PC-3 (cell line): Measurements from ENCODE around the gene PRKAR1B. TPM values are rescaled to one million over a fixed set of nuclear protein-coding genes. Genes with fewer than 3 reads are reported as not detected.

Source experiments
- ATAC-seq: fragments of 200-7000 bp; cut with Tn5 transposase; 2 replicates; pipeline ENCODE4 v1.9.1; 2020; ENCODE audit warnings: mild to moderate bottlenecking, moderate library complexity
- BruUV-seq: library from RNA; stranded (reverse); fragments of 400-500 nt; replicated peaks from 2 replicates; lab custom pipeline; 2021; lab: Mats Ljungman, UMichigan
- CTCF ChIA-PET: fragments of 300-600 bp; sonication (Branson Sonifier 250); formaldehyde crosslinking; loops from one replicate; lab custom pipeline; 2022; ENCODE audit warnings: antibody characterized with exemption; lab: Charles Lee
- POLR2A ChIA-PET: fragments of 300-600 bp; sonication (Branson Sonifier 250); formaldehyde crosslinking; loops from one replicate; lab custom pipeline; 2022; ENCODE audit warnings: antibody characterized with exemption; ENCODE audit not compliant: unreplicated experiment; lab: Charles Lee
- DNase-seq: peaks from one replicate; pipeline ENCODE4 v3.0.0-alpha.2; 2015
- H2AFZ ChIP-seq: fragments of 300-600 bp; sonication (generic); 2 replicates; pipeline ENCODE4 v1.6.0; 2016; ENCODE audit warnings: antibody characterized with exemption, low read length
- H3F3A ChIP-seq: fragments of 300-600 bp; sonication (generic); one replicate; pipeline ENCODE4 v1.6.0; 2017; ENCODE audit warnings: antibody characterized with exemption, low read length, control low read depth, mild to moderate bottlenecking; ENCODE audit not compliant: unreplicated experiment
- H3K27ac ChIP-seq: fragments of 300-600 bp; sonication (generic); 2 replicates; pipeline ENCODE4 v1.5.1; 2016; ENCODE audit warnings: mild to moderate bottlenecking, low read length
- H3K27me3 ChIP-seq: fragments of 300-600 bp; sonication (generic); 2 replicates; pipeline ENCODE4 v1.6.1; 2016; ENCODE audit warnings: low read length, mixed read lengths
- H3K36me3 ChIP-seq: fragments of 300-600 bp; sonication (generic); 2 replicates; pipeline ENCODE4 v1.6.1; 2016; ENCODE audit warnings: low read depth, mixed run types, low read length, mixed read lengths
- H3K4me1 ChIP-seq: fragments of 300-600 bp; sonication (generic); 2 replicates; pipeline ENCODE4 v1.5.1; 2016; ENCODE audit warnings: low read length; ENCODE audit not compliant: insufficient read depth
- H3K4me2 ChIP-seq: fragments of 300-600 bp; sonication (generic); 2 replicates; pipeline ENCODE4 v1.6.0; 2016; ENCODE audit warnings: low read length
- H3K4me3 ChIP-seq: fragments of 300-600 bp; sonication (generic); 2 replicates; pipeline ENCODE4 v1.5.1; 2016; ENCODE audit warnings: mild to moderate bottlenecking, low read length, mixed read lengths
- H3K79me2 ChIP-seq: fragments of 300-600 bp; sonication (generic); 2 replicates; pipeline ENCODE4 v1.6.1; 2017; ENCODE audit warnings: low read length, mixed read lengths
- H3K9ac ChIP-seq: fragments of 300-600 bp; sonication (generic); 2 replicates; pipeline ENCODE4 v1.6.0; 2016; ENCODE audit warnings: mild to moderate bottlenecking, low read length
- H3K9me2 ChIP-seq: fragments of 300-600 bp; sonication (generic); replicated peaks from 2 replicates; pipeline ENCODE4 v1.6.1; 2016; ENCODE audit warnings: mixed run types, low read length, mixed read lengths
- H3K9me3 ChIP-seq: fragments of 300-600 bp; sonication (generic); 2 replicates; pipeline ENCODE4 v1.6.1; 2016; ENCODE audit warnings: low read length, mixed read lengths
- H4K20me1 ChIP-seq: fragments of 300-600 bp; sonication (generic); 2 replicates; pipeline ENCODE4 v1.6.1; 2016; ENCODE audit warnings: low read length, mixed read lengths
- EZH2 ChIP-seq: fragments of 300-600 bp; sonication (generic); IDR thresholded peaks from one replicate; pipeline ENCODE4 v1.6.1; 2017; ENCODE audit warnings: antibody characterized with exemption, mild to moderate bottlenecking, low read length; ENCODE audit not compliant: unreplicated experiment
- EZH2phosphoT487 ChIP-seq: fragments of 300-600 bp; sonication (generic); IDR thresholded peaks from 2 replicates; pipeline ENCODE4 v1.6.1; 2018; ENCODE audit warnings: mild to moderate bottlenecking, antibody characterized with exemption, low read length, borderline replicate concordance
- intact Hi-C: fragments of 100-400 bp; cut with micrococcal nuclease; formaldehyde crosslinking; loops from 2 replicates; pipeline ENCODE4 v1.9.0; 2023
- total RNA-seq: library from RNA; depleted of rRNA; stranded (reverse); fragments of >200 nt; gene quantifications from 2 replicates; pipeline ENCODE4 v1.2.3, GENCODE V29; 2014
- TF ChIP-seq, protein P1 (sequence below): fragments of 300-600 bp; sonication (generic); conservative IDR thresholded peaks from 2 replicates; pipeline ENCODE4 v1.5.1; 2017; ENCODE audit warnings: antibody characterized with exemption, low read depth, mild to moderate bottlenecking, low read length

PRKAR1B gene
- total RNA-seq, 1 experiment from 2014 or later = 15.6 TPM

DNA sequence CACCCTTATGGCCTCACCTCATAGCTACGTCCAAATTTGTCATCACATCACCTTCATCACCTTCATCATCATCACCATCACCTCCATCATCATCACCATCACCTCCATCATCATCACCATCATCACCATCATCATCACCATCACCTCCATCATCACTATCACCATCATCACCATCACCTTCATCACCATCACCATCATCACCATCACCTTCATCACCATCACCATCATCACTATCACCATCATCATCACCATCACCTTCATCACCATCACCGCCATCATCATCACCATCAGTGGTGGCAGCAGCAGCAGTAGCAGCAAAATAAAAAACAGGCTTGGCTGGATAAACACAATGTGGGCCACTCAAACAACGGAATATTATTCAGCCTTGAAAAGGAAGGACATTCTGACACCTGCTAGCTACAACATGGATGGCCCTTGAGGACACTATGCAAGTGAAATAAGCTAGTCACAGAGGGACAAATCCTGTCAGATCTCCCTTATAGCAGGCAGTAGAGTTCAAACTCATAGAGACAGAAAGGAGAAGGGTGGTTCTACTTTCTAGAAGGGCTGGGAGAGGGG lies 159.7 kb downstream of the PRKAR1B start:
- DNase-seq (no peak), ATAC-seq (no peak)
- ChIA-PET POLR2A (no interaction called here), CTCF (no interaction called here)
- Histone ChIP-seq H4K20me1 (no peaks in the 10 kb centered on the region), H3F3A (no peaks in the 10 kb centered on the region), H2AFZ (no peak overlapping the region), H3K4me3 (no peak overlapping the region), H3K9me3 (no peaks in the 10 kb centered on the region), H3K9ac (no peak overlapping the region), H3K4me1 (no peaks in the 10 kb centered on the region), H3K4me2 (no peak overlapping the region), H3K79me2 (no peaks in the 10 kb centered on the region), H3K27ac (no peak overlapping the region), H3K36me3 (no peaks in the 10 kb centered on the region), H3K9me2 (no peaks in the 10 kb centered on the region), H3K27me3 (no peaks in the 10 kb centered on the region)
- no TSS peak for BruUV-seq
- intact Hi-C loops = no loop called here
- TF ChIP-seq EZH2phosphoT487 (no peak), EZH2 (no peak)
- TF ChIP-seq, protein P1, sequence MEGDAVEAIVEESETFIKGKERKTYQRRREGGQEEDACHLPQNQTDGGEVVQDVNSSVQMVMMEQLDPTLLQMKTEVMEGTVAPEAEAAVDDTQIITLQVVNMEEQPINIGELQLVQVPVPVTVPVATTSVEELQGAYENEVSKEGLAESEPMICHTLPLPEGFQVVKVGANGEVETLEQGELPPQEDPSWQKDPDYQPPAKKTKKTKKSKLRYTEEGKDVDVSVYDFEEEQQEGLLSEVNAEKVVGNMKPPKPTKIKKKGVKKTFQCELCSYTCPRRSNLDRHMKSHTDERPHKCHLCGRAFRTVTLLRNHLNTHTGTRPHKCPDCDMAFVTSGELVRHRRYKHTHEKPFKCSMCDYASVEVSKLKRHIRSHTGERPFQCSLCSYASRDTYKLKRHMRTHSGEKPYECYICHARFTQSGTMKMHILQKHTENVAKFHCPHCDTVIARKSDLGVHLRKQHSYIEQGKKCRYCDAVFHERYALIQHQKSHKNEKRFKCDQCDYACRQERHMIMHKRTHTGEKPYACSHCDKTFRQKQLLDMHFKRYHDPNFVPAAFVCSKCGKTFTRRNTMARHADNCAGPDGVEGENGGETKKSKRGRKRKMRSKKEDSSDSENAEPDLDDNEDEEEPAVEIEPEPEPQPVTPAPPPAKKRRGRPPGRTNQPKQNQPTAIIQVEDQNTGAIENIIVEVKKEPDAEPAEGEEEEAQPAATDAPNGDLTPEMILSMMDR = no peak

DNA sequence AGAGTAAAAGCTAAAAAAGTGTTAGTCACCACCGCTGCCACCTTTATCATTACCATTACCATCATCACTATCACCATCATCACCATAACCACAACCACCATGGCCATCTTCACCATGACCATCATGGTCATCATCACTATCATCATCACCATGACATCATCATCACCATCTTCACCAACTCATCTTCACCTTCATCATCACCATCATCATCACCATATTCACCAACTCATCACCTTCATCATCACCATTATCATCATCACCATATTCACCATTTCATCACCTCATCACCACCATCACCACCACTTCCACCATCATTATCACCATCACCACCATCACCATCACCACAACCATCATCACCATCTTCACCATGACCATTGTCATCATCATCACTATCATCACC lies 161.0 kb downstream of the PRKAR1B start:
- TF ChIP-seq, protein P1 = no peak
- TF ChIP-seq EZH2 = no peak
- no peak for TF ChIP-seq EZH2phosphoT487
- DNase-seq (no peak), ATAC-seq (no peak)
- Histone ChIP-seq H3K9me2 (no peaks in the 10 kb centered on the region), H3K27ac (no peak overlapping the region), H3K9me3 (no peaks in the 10 kb centered on the region), H3K4me2 (no peak overlapping the region), H3K36me3 (no peaks in the 10 kb centered on the region), H4K20me1 (no peaks in the 10 kb centered on the region), H3K27me3 (no peaks in the 10 kb centered on the region), H3F3A (no peaks in the 10 kb centered on the region), H3K9ac (no peak overlapping the region), H3K4me3 (no peak overlapping the region), H3K4me1 (no peaks in the 10 kb centered on the region), H3K79me2 (no peaks in the 10 kb centered on the region), H2AFZ (no peak overlapping the region)
- ChIA-PET POLR2A (no interaction called here), CTCF (no interaction called here)
- BruUV-seq = no TSS peak
- intact Hi-C loops = no loop called here

DNA sequence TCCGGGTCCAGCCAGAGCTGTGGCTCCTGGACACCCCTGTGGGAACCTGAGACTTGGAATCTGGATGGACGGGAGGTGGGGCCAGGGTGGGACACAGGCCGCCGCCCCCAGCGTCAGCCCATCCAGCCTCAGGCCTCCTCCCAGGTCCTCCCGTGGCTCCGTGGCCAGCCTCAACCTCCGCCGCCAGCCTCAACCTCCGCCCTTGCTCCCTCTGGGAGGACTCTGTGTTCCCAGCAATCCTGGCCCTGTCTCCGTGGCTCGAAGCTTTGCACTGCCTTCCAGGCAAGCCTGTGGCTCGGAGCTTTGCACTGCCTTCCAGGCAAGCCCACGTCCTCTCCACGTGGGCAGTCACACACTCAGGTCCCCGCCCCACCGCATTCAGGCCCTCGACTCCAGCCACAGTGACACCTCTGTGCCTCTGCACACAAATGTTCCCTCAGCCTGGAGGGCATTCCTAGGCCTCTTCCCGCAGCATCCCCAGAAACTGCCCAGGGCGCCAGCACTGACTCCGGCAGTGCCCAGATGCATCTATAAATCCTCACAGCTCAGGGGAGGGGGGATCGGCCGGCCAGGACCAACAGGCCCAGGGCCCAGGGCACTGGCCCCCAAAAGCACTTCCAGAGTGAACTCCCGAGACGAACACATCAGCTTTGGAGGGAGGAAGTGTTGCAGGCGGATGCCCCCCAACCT lies 162.8 kb downstream of the PRKAR1B start:
- POLR2A ChIA-PET = no interaction called here
- Histone ChIP-seq H3K9me3 (no peaks in the 10 kb centered on the region), H3K4me2 (no peak overlapping the region), H3K4me3 (no peak overlapping the region), H4K20me1 (no peaks in the 10 kb centered on the region), H2AFZ (no peak overlapping the region), H3K4me1 (no peaks in the 10 kb centered on the region), H3K79me2 (no peaks in the 10 kb centered on the region), H3K27ac (no peak overlapping the region), H3K36me3 (no peaks in the 10 kb centered on the region), H3K9me2 (no peaks in the 10 kb centered on the region), H3K9ac (no peak overlapping the region), H3K27me3 (no peaks in the 10 kb centered on the region), H3F3A (no peaks in the 10 kb centered on the region)
- no peak for DNase-seq
- CTCF ChIA-PET = no interaction called here
- ATAC-seq = no peak
- BruUV-seq = no TSS peak
- intact Hi-C loops = no loop called here
- TF ChIP-seq EZH2phosphoT487 (no peak), EZH2 (no peak)
- TF ChIP-seq, protein P1 = no peak
